ENCODE results near the gene SLC10A7.
"Not testable (repeated sequence)": the region's sequence is repeated elsewhere in the genome, so short reads cannot be mapped to it uniquely, and the experiment has no call there.

SLC10A7 gene

DNA sequence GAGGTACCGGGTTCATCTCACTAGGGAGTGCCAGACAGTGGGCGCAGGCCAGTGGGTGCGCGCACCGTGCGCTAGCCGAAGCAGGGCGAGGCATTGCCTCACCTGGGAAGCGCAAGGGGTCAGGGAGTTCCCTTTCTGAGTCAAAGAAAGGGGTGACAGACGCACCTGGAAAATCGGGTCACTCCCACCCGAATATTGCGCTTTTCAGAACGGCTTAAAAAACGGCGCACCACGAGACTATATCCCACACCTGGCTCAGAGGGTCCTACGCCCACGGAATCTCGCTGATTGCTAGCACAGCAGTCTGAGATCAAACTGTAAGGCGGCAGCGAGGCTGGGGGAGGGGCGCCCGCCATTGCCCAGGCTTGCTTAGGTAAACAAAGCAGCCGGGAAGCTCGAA, 171.6 kb downstream of the SLC10A7 start:
- not testable (repeated sequence) for H3K79me1 ChIP-seq (replicated peaks; ENCODE audit: low read length, poor library complexity, severe bottlenecking); H2BK12ac ChIP-seq (ENCODE audit: low read length in 2 of 2); H3K18ac ChIP-seq (ENCODE audit: low read depth in 1 of 2, low read length in 2 of 2); H4K8ac ChIP-seq (ENCODE audit: low read length); H3K4me1 ChIP-seq (ENCODE audit: control insufficient read depth, insufficient read depth, low read depth, low read length); H3K36me3 ChIP-seq (ENCODE audit: control insufficient read depth in 1 of 2, insufficient read depth in 2 of 2, low read depth in 1 of 2, low read length in 2 of 2); H3K9ac ChIP-seq (ENCODE audit: low read length); H3K4ac ChIP-seq (ENCODE audit: low read depth in 1 of 2, low read length in 2 of 2); H3K14ac ChIP-seq (ENCODE audit: low read length in 2 of 2); H3K9me3 ChIP-seq (ENCODE audit: control insufficient read depth, low read length); H2AFZ ChIP-seq (ENCODE audit: low read depth, low read length); DNase-seq; H3K4me3 ChIP-seq (ENCODE audit: insufficient read depth in 1 of 2, low read depth in 1 of 2, low read length in 2 of 2); H3K23ac ChIP-seq (ENCODE audit: low read length in 2 of 2); H3K27me3 ChIP-seq (ENCODE audit: control insufficient read depth in 1 of 2, insufficient read depth in 1 of 2, low read length in 2 of 2); H3K27ac ChIP-seq (ENCODE audit: low read length, poor library complexity, severe bottlenecking); H2BK15ac ChIP-seq (ENCODE audit: low read depth, poor library complexity, severe bottlenecking); H3K4me2 ChIP-seq (ENCODE audit: low read length, poor library complexity, severe bottlenecking); H4K91ac ChIP-seq (ENCODE audit: low read length); H2BK5ac ChIP-seq (ENCODE audit: low read depth, low read length, poor library complexity, severe bottlenecking); H2BK120ac ChIP-seq (ENCODE audit: low read depth, low read length); H2AK5ac ChIP-seq (ENCODE audit: low read length, severe bottlenecking)
- WGBS: 40% methylated on average over 1 of the region's 26 CpGs

DNA sequence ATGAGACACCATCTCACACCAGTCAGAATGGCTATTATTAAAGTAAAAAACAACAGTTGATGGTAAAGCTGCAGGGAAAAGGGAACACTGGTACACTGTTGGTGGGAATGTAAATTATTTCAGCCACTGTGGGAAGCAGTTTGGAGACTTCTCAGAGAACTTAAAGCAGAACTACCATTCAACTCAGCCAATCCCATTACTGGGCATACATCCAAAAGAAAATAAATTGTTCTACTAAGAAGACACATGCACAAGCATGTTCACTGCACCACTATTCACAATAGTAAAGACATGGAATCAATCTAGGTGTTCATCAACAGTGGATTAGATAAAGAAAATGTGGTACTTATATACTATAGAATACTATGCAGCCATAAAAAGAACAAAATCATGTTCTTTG, 172.4 kb downstream of the SLC10A7 start:
- Histone ChIP-seq H3K23ac (ENCODE audit: low read length in 2 of 2) (no peak overlapping the region), H4K8ac (ENCODE audit: low read length) (no peak overlapping the region), H3K4ac (ENCODE audit: low read depth in 1 of 2, low read length in 2 of 2) (no peak overlapping the region), H2AK5ac (ENCODE audit: low read length, severe bottlenecking) (no peak overlapping the region), H2BK5ac (ENCODE audit: low read depth, low read length, poor library complexity, severe bottlenecking) (no peak overlapping the region), H3K9ac (ENCODE audit: low read length) (no peak overlapping the region), H4K91ac (ENCODE audit: low read length) (no peak overlapping the region), H3K27me3 (ENCODE audit: control insufficient read depth in 1 of 2, insufficient read depth in 1 of 2, low read length in 2 of 2) (no peaks in the 10 kb centered on the region), H2BK15ac (ENCODE audit: low read depth, poor library complexity, severe bottlenecking) (no peak overlapping the region), H3K18ac (ENCODE audit: low read depth in 1 of 2, low read length in 2 of 2) (no peak overlapping the region), H3K27ac (ENCODE audit: low read length, poor library complexity, severe bottlenecking) (no peak overlapping the region), H2BK12ac (ENCODE audit: low read length in 2 of 2) (no peak overlapping the region), H3K4me3 (ENCODE audit: insufficient read depth in 1 of 2, low read depth in 1 of 2, low read length in 2 of 2) (no peak overlapping the region), H3K9me3 (ENCODE audit: control insufficient read depth, low read length) (no peaks in the 10 kb centered on the region), H2AFZ (ENCODE audit: low read depth, low read length) (no peak overlapping the region), H2BK120ac (ENCODE audit: low read depth, low read length) (no peak overlapping the region), H3K4me2 (ENCODE audit: low read length, poor library complexity, severe bottlenecking) (no peak overlapping the region), H3K79me1 (replicated peaks; ENCODE audit: low read length, poor library complexity, severe bottlenecking) (no peaks in the 10 kb centered on the region), H3K14ac (ENCODE audit: low read length in 2 of 2) (no peak overlapping the region), H3K36me3 (ENCODE audit: control insufficient read depth in 1 of 2, insufficient read depth in 2 of 2, low read depth in 1 of 2, low read length in 2 of 2) (no peaks in the 10 kb centered on the region), H3K4me1 (ENCODE audit: control insufficient read depth, insufficient read depth, low read depth, low read length) (no peaks in the 10 kb centered on the region)
- DNase-seq: no peak

DNA sequence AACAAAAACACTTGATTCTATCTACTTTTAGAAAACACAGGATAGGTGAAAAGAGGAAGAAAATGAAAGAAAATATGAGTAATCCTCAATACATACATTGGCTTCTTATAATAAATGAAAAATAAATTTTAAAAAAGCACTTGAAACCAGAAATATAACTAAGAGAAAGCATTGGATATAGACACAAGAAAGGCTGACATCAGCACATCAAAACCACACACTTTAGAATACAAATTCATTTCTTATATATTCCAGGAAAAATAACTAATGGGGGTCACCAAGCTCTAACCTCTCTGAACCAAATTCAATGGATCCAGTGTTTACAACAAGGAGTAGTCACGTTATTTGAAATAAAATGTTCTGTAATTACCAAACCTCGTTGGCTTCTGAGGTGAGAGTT, 173.9 kb downstream of the SLC10A7 start:
- no peaks in the 10 kb centered on the region for H3K4me1 ChIP-seq (ENCODE audit: control insufficient read depth, insufficient read depth, low read depth, low read length)
- no peak for DNase-seq
- H2BK5ac ChIP-seq (ENCODE audit: low read depth, low read length, poor library complexity, severe bottlenecking): no peak overlapping the region
- H2AK5ac ChIP-seq (ENCODE audit: low read length, severe bottlenecking): no peak overlapping the region
- H2BK12ac ChIP-seq (ENCODE audit: low read length in 2 of 2): no peak overlapping the region
- no peak overlapping the region for H3K9ac ChIP-seq (ENCODE audit: low read length)
- H2BK120ac ChIP-seq (ENCODE audit: low read depth, low read length): no peak overlapping the region
- no peak overlapping the region for H3K18ac ChIP-seq (ENCODE audit: low read depth in 1 of 2, low read length in 2 of 2)
- no peaks in the 10 kb centered on the region for H3K79me1 ChIP-seq (replicated peaks; ENCODE audit: low read length, poor library complexity, severe bottlenecking)
- no peak overlapping the region for H3K27ac ChIP-seq (ENCODE audit: low read length, poor library complexity, severe bottlenecking)
- H2BK15ac ChIP-seq (ENCODE audit: low read depth, poor library complexity, severe bottlenecking): no peak overlapping the region
- H3K4me3 ChIP-seq (ENCODE audit: insufficient read depth in 1 of 2, low read depth in 1 of 2, low read length in 2 of 2): no peak overlapping the region
- no peak overlapping the region for H3K4ac ChIP-seq (ENCODE audit: low read depth in 1 of 2, low read length in 2 of 2)
- H3K36me3 ChIP-seq (ENCODE audit: control insufficient read depth in 1 of 2, insufficient read depth in 2 of 2, low read depth in 1 of 2, low read length in 2 of 2): no peaks in the 10 kb centered on the region
- H3K9me3 ChIP-seq (ENCODE audit: control insufficient read depth, low read length): no peaks in the 10 kb centered on the region
- H3K4me2 ChIP-seq (ENCODE audit: low read length, poor library complexity, severe bottlenecking): no peak overlapping the region
- H4K91ac ChIP-seq (ENCODE audit: low read length): no peak overlapping the region
- no peak overlapping the region for H3K14ac ChIP-seq (ENCODE audit: low read length in 2 of 2)
- no peak overlapping the region for H2AFZ ChIP-seq (ENCODE audit: low read depth, low read length)
- 90% methylated on average over 2 of the region's 2 CpGs for WGBS
- H4K8ac ChIP-seq (ENCODE audit: low read length): no peak overlapping the region
- no peak overlapping the region for H3K23ac ChIP-seq (ENCODE audit: low read length in 2 of 2)
- H3K27me3 ChIP-seq (ENCODE audit: control insufficient read depth in 1 of 2, insufficient read depth in 1 of 2, low read length in 2 of 2): no peaks in the 10 kb centered on the region

DNA sequence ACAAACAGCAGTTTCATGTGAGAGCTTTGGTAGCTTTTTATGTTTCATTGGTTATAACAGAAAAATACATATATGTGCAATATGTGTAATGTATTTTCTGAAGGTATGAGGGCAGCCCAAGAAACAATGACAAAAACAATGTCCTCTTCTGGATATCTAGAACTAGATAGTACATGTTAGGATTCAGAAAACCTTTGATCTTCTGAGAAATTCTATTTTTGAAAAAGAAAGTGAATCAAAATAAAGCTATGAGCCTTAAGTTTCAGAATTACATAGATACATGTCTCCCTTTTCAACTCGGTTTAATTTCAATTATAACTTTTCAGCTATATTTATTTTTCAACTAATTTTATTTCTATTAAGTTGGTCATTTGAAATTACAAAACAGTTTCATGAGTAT, 175.5 kb downstream of the SLC10A7 start:
- Histone ChIP-seq H3K23ac (ENCODE audit: low read length in 2 of 2) (no peak overlapping the region), H2AFZ (ENCODE audit: low read depth, low read length) (no peak overlapping the region), H3K79me1 (replicated peaks; ENCODE audit: low read length, poor library complexity, severe bottlenecking) (no peaks in the 10 kb centered on the region), H3K27me3 (ENCODE audit: control insufficient read depth in 1 of 2, insufficient read depth in 1 of 2, low read length in 2 of 2) (no peaks in the 10 kb centered on the region), H3K18ac (ENCODE audit: low read depth in 1 of 2, low read length in 2 of 2) (no peak overlapping the region), H2BK5ac (ENCODE audit: low read depth, low read length, poor library complexity, severe bottlenecking) (no peak overlapping the region), H3K14ac (ENCODE audit: low read length in 2 of 2) (no peak overlapping the region), H2BK15ac (ENCODE audit: low read depth, poor library complexity, severe bottlenecking) (no peak overlapping the region), H3K9ac (ENCODE audit: low read length) (no peak overlapping the region), H3K9me3 (ENCODE audit: control insufficient read depth, low read length) (no peaks in the 10 kb centered on the region), H3K4me1 (ENCODE audit: control insufficient read depth, insufficient read depth, low read depth, low read length) (no peaks in the 10 kb centered on the region), H2BK120ac (ENCODE audit: low read depth, low read length) (no peak overlapping the region), H3K27ac (ENCODE audit: low read length, poor library complexity, severe bottlenecking) (no peak overlapping the region), H3K4me2 (ENCODE audit: low read length, poor library complexity, severe bottlenecking) (no peak overlapping the region), H2AK5ac (ENCODE audit: low read length, severe bottlenecking) (no peak overlapping the region), H3K4ac (ENCODE audit: low read depth in 1 of 2, low read length in 2 of 2) (no peak overlapping the region), H3K36me3 (ENCODE audit: control insufficient read depth in 1 of 2, insufficient read depth in 2 of 2, low read depth in 1 of 2, low read length in 2 of 2) (no peaks in the 10 kb centered on the region), H4K8ac (ENCODE audit: low read length) (no peak overlapping the region), H2BK12ac (ENCODE audit: low read length in 2 of 2) (no peak overlapping the region), H4K91ac (ENCODE audit: low read length) (no peak overlapping the region), H3K4me3 (ENCODE audit: insufficient read depth in 1 of 2, low read depth in 1 of 2, low read length in 2 of 2) (no peak overlapping the region)
- DNase-seq: no peak
- WGBS: no CpG with 5 or more reads among the region's 1 CpG

Data from mesenchymal stem cell (in vitro differentiated cells and primary cell).